Osteoblast (primary cell): Measurements from ENCODE around the gene ESPL1. TPM values are rescaled to one million over a fixed set of nuclear protein-coding genes. Genes with fewer than 3 reads are reported as not detected.
A peak's percentile ranks its signal among the peaks of the same experiment; 100 is the strongest.

Experiments used
- DNase-seq: peaks from one replicate; pipeline ENCODE4 v3.0.0; 2011; ENCODE audit warnings: low spot score, mixed read lengths; ENCODE audit not compliant: insufficient read length; ENCODE audit errors: missing footprints
- H2AFZ ChIP-seq: 2 replicates; pipeline ENCODE4 v1.6.0; 2011; ENCODE audit warnings: mild to moderate bottlenecking, low read length
- H3K27ac ChIP-seq: 2 replicates; pipeline ENCODE4 v1.5.1; 2011; ENCODE audit warnings: mild to moderate bottlenecking, low read depth, low read length, moderate library complexity
- H3K27me3 ChIP-seq: 2 replicates; pipeline ENCODE4 v1.6.0; 2012; ENCODE audit warnings: mild to moderate bottlenecking, control low read depth, inconsistent platforms, low read length, moderate library complexity; ENCODE audit not compliant: insufficient read depth
- H3K36me3 ChIP-seq: 2 replicates; pipeline ENCODE4 v1.5.1; 2011; ENCODE audit warnings: mild to moderate bottlenecking, low read length, control low read depth, moderate library complexity; ENCODE audit not compliant: insufficient read depth
- H3K4me1 ChIP-seq: 2 replicates; pipeline ENCODE4 v1.5.1; 2011; ENCODE audit warnings: mild to moderate bottlenecking, low read length, control low read depth, moderate library complexity; ENCODE audit not compliant: insufficient read depth
- H3K4me2 ChIP-seq: 2 replicates; pipeline ENCODE4 v1.6.0; 2011; ENCODE audit warnings: mild to moderate bottlenecking, low read length; ENCODE audit not compliant: insufficient read depth
- H3K4me3 ChIP-seq: fragments of 200-600 bp; sonication (generic); 3 replicates; pipeline ENCODE4 v1.5.1; 2012; ENCODE audit warnings: mild to moderate bottlenecking, low read length, inconsistent platforms; ENCODE audit not compliant: insufficient read depth
- H3K79me2 ChIP-seq: 2 replicates; pipeline ENCODE4 v1.6.0; 2012; ENCODE audit warnings: mild to moderate bottlenecking, low read length, control low read depth, inconsistent platforms; ENCODE audit not compliant: insufficient read depth
- H3K9me3 ChIP-seq: 2 replicates; pipeline ENCODE4 v1.5.1; 2011; ENCODE audit warnings: low read depth, low read length, control low read depth
- H4K20me1 ChIP-seq: 2 replicates; pipeline ENCODE4 v1.6.0; 2012; ENCODE audit warnings: mild to moderate bottlenecking, low read length, control low read depth; ENCODE audit not compliant: insufficient read depth
- total RNA-seq: library from RNA; depleted of rRNA; stranded (reverse); fragments of >200 nt; gene quantifications from 2 replicates; pipeline ENCODE4 v1.2.3, GENCODE V29; 2012
- TF ChIP-seq, protein P1 (sequence below): IDR thresholded peaks from 2 replicates; pipeline ENCODE4 v1.5.1; 2011; ENCODE audit warnings: mild to moderate bottlenecking, low read depth, low read length, moderate library complexity; ENCODE audit errors: extremely low read depth

ESPL1 gene
- total RNA-seq, 1 donor, result 0.72 TPM

DNA sequence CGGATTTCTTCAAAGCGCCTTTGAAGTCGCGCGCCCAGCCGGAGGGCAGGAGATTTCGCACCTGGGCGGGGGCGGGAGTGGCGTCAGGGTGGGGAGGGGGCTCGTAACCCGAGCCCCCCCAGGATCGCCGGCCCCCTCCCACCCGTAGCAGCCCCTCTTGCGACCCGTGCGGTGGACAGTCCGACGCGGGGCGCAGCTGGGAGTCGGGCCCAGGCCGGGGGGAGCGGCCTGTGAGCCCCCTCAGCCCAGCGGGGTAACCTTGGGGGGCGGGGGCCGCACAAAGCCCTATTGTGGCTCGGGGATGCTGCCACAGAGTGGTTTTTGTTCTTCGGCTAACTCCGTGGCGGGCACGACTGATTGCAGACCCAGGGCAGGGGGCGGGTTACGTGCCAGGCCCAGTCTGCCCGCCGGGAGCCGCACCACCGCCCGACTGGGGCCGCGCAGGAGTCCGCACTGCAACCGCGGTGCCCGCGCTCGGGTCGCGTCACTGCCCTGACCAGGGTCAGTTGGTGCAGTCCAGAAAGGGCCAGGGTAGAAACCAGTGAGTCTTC, 57.5 kb downstream of the ESPL1 start:
- Histone ChIP-seq H2AFZ (peak overlapping the region; percentile 0), H3K9me3 (no peaks in the 10 kb centered on the region), H3K27ac (no peak overlapping the region), H3K79me2 (peaks cover under 1% of the 10 kb centered on the region), H3K4me3 (peak overlapping the region; percentile 80), H4K20me1 (no peaks in the 10 kb centered on the region), H3K4me1 (peaks cover 16% of the 10 kb centered on the region), H3K27me3 (peaks cover 3% of the 10 kb centered on the region), H3K4me2 (peak overlapping the region; percentile 71), H3K36me3 (no peaks in the 10 kb centered on the region)
- TF ChIP-seq, protein P1, sequence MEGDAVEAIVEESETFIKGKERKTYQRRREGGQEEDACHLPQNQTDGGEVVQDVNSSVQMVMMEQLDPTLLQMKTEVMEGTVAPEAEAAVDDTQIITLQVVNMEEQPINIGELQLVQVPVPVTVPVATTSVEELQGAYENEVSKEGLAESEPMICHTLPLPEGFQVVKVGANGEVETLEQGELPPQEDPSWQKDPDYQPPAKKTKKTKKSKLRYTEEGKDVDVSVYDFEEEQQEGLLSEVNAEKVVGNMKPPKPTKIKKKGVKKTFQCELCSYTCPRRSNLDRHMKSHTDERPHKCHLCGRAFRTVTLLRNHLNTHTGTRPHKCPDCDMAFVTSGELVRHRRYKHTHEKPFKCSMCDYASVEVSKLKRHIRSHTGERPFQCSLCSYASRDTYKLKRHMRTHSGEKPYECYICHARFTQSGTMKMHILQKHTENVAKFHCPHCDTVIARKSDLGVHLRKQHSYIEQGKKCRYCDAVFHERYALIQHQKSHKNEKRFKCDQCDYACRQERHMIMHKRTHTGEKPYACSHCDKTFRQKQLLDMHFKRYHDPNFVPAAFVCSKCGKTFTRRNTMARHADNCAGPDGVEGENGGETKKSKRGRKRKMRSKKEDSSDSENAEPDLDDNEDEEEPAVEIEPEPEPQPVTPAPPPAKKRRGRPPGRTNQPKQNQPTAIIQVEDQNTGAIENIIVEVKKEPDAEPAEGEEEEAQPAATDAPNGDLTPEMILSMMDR, result no peak
- peak; percentile 81 for DNase-seq

- DNase-seq, result peak; percentile 57
- H3K4me2 ChIP-seq, result no peak overlapping the region
- no peak overlapping the region for H3K4me3 ChIP-seq
- TF ChIP-seq, protein P1, result no peak
- H3K27ac ChIP-seq, result no peak overlapping the region
- no peaks in the 10 kb centered on the region for H3K36me3 ChIP-seq
- peaks cover 11% of the 10 kb centered on the region for H3K4me1 ChIP-seq
- peaks cover 6% of the 10 kb centered on the region for H3K27me3 ChIP-seq
- H3K9me3 ChIP-seq, result no peaks in the 10 kb centered on the region
- H3K79me2 ChIP-seq, result no peaks in the 10 kb centered on the region
- no peak overlapping the region for H2AFZ ChIP-seq
- H4K20me1 ChIP-seq, result no peaks in the 10 kb centered on the region
Measured at GRCh38 chr12:53326460-53327185, 58.5 kb downstream of the ESPL1 start.

DNA sequence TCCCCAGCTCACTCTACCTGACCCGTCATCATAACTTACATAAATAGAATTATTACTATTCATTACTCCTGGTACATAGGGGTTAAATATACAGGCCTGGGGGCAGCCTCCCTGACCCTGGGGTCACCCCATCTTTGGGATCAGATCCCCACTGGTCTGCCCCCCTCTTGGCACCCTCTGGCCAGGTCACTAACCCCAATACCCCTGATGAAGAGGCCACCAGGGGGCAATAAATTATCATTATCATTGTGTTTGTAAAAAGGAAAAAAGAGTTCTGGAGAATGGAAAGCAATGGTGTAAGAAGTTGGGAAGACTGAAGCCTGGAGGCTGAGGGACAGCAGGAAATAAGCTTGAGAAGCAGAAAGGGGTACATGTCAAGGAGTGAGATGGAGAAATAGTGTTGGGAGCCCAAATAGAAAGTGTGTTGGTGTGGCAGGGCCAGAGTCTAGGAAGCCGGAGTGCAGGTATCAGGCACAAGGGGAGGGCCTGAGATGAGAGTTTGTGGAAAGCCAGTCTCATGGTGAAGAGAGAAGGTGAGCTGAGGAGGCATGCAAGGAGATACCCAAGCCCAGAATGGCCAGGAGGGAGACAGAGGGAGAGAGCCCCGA, 59.4 kb downstream of the ESPL1 start:
- Histone ChIP-seq H4K20me1 (no peaks in the 10 kb centered on the region), H3K9me3 (no peaks in the 10 kb centered on the region), H3K4me2 (no peak overlapping the region), H3K27me3 (peaks cover 12% of the 10 kb centered on the region), H3K36me3 (no peaks in the 10 kb centered on the region), H3K27ac (no peak overlapping the region), H2AFZ (no peak overlapping the region), H3K4me3 (no peak overlapping the region), H3K79me2 (no peaks in the 10 kb centered on the region), H3K4me1 (peaks cover 6% of the 10 kb centered on the region)
- peak; percentile 86 for DNase-seq
- TF ChIP-seq, protein P1, result peak; percentile 41

DNA sequence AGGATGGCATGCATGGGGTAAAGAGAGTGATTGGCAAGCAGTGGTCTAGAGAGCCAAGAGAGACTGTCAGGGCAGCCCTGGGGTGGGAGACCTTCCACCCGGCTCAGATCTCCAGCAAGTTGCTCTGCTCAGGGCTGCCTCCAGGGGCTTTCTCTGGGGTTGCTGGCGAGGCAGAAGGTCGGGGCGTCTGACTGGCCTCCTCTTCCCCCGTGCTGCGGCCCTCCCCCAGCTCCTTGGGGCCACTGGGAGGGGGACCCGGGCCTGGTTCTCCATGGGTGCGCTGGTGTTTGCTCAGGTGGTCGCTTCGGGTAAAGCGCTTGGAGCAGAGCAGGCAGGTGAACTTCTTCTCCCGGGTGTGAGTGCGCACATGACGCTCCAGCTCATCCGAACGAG, 59.9 kb downstream of the ESPL1 start:
- DNase-seq, result peak; percentile 80
- H3K4me2 ChIP-seq, result no peak overlapping the region

More for the DNA sequence above, 59.9 kb downstream of the ESPL1 start:
- Histone ChIP-seq H3K9me3 (no peaks in the 10 kb centered on the region), H3K36me3 (no peaks in the 10 kb centered on the region), H3K4me3 (no peak overlapping the region), H3K27ac (no peak overlapping the region), H3K4me1 (peaks cover 6% of the 10 kb centered on the region), H4K20me1 (no peaks in the 10 kb centered on the region), H3K27me3 (peaks cover 15% of the 10 kb centered on the region), H3K79me2 (no peaks in the 10 kb centered on the region), H2AFZ (no peak overlapping the region)
- TF ChIP-seq, protein P1, result no peak
